B cell (primary cell): ENCODE measurements around the gene PPP4R1. TPM values are rescaled to one million over a fixed set of nuclear protein-coding genes. Genes with fewer than 3 reads are reported as not detected.

Experiments used
- ATAC-seq: fragments of 200-7000 bp; cut with Tn5 transposase; one replicate; pipeline ENCODE4 v1.10.0; 2021; ENCODE audit warnings: low read depth, mild to moderate bottlenecking, moderate number of reproducible peaks, moderate library complexity
- CTCF ChIA-PET: fragments of 350-600 bp; sonication (Branson Sonifier 250); formaldehyde crosslinking; loops from one replicate; lab custom pipeline; 2021; ENCODE audit warnings: antibody characterized with exemption, inconsistent platforms; lab: Charles Lee
- POLR2A ChIA-PET: fragments of 350-600 bp; sonication (Branson Sonifier 250); formaldehyde crosslinking; loops from one replicate; lab custom pipeline; 2021; ENCODE audit warnings: antibody characterized with exemption; lab: Charles Lee
- DNase-seq: peaks from one replicate; pipeline ENCODE4 v3.0.0; 2013
- H2AFZ ChIP-seq: 2 replicates; pipeline ENCODE4 v1.6.1; 2012; ENCODE audit warnings: mild to moderate bottlenecking, low read depth, low read length; ENCODE audit not compliant: insufficient read depth, poor library complexity, severe bottlenecking
- H3K27ac ChIP-seq, 2 donors: 1 replicate in 1 of 2; 2 replicates in 1 of 2; pipeline ENCODE4 v1.5.1; 2012 to 2013; ENCODE audit warnings: low read length in 2 of 2, mild to moderate bottlenecking in 2 of 2, moderate library complexity in 1 of 2
- H3K27me3 ChIP-seq, 4 experiments: fragments of 200-600 bp in 1 of 4; sonication (generic) in 1 of 4; replicated peaks in 1 of 4; 1 replicate in 2 of 4; 2 replicates in 2 of 4; pipeline versions ENCODE4 v1.6.1 to v1.7.0; 2013 to 2016; ENCODE audit warnings: low read length in 3 of 4, mild to moderate bottlenecking in 2 of 4, mixed read lengths in 1 of 4, moderate library complexity in 1 of 4; ENCODE audit not compliant: insufficient read depth in 4 of 4, control insufficient read depth in 3 of 4; ENCODE audit errors: control extremely low read depth in 1 of 4
- H3K36me3 ChIP-seq, 2 experiments: replicated peaks in 1 of 2; 1 replicate in 1 of 2; 2 replicates in 1 of 2; pipeline versions ENCODE4 v1.6.1 to v1.7.1; 2013; ENCODE audit warnings: low read length in 1 of 2; ENCODE audit not compliant: insufficient read depth in 2 of 2, control insufficient read depth in 1 of 2; ENCODE audit errors: control extremely low read depth in 1 of 2, extremely low read depth in 1 of 2
- H3K4me1 ChIP-seq, 2 donors: fragments of 200-600 bp in 1 of 2; sonication (generic) in 1 of 2; 1 replicate in 1 of 2; 2 replicates in 1 of 2; pipeline versions ENCODE4 v1.5.1 to v1.6.1; 2013 to 2017; ENCODE audit warnings: low read length in 2 of 2; ENCODE audit not compliant: control insufficient read depth in 2 of 2, insufficient read depth in 2 of 2
- H3K4me2 ChIP-seq: replicated peaks from 2 replicates; pipeline ENCODE3; 2012; ENCODE audit warnings: mild to moderate bottlenecking, low read depth, low read length; ENCODE audit not compliant: poor library complexity, severe bottlenecking
- H3K4me3 ChIP-seq, 5 experiments: fragments of 200-600 bp in 1 of 5; sonication (generic) in 1 of 5; 1 replicate in 3 of 5; 2 replicates in 2 of 5; pipeline versions ENCODE4 v1.5.1 to v1.7.0; 2011 to 2016; ENCODE audit warnings: low read length in 4 of 5, mild to moderate bottlenecking in 4 of 5, low read depth in 2 of 5, control low read depth in 1 of 5, moderate library complexity in 1 of 5; ENCODE audit not compliant: insufficient read depth in 1 of 5; ENCODE audit errors: control extremely low read depth in 1 of 5, extremely low read depth in 1 of 5
- H3K79me2 ChIP-seq: fragments of 200-600 bp; sonication (generic); one replicate; pipeline ENCODE4 v1.6.0; 2016; ENCODE audit warnings: low read length; ENCODE audit not compliant: control insufficient read depth, insufficient read depth
- H3K9ac ChIP-seq: fragments of 200-600 bp; sonication (generic); 2 replicates; pipeline ENCODE4 v1.6.1; 2017; ENCODE audit warnings: mild to moderate bottlenecking, low read length, moderate library complexity
- H3K9me3 ChIP-seq, 3 donors: one replicate each; pipeline versions ENCODE4 v1.6.1 to v1.7.1; 2013; ENCODE audit warnings: low read length in 2 of 3; ENCODE audit not compliant: control insufficient read depth in 2 of 3, insufficient read depth in 1 of 3; ENCODE audit errors: control extremely low read depth in 1 of 3
- H4K20me1 ChIP-seq: 2 replicates; pipeline ENCODE4 v1.6.0; 2012; ENCODE audit warnings: mild to moderate bottlenecking, low read length; ENCODE audit not compliant: insufficient read depth, control insufficient read depth, poor library complexity, severe bottlenecking
- H3K27ac Mint-ChIP-seq: one replicate; pipeline ENCODE4 v1.8.0; 2021; ENCODE audit warnings: mixed read lengths
- H3K27me3 Mint-ChIP-seq: one replicate; pipeline ENCODE4 v1.8.0; 2021; ENCODE audit warnings: mixed read lengths
- H3K4me1 Mint-ChIP-seq: one replicate; pipeline ENCODE4 v1.8.0; 2021; ENCODE audit warnings: mixed read lengths
- H3K4me3 Mint-ChIP-seq: one replicate; pipeline ENCODE4 v1.8.0; 2021; ENCODE audit warnings: mixed read lengths
- H3K9me3 Mint-ChIP-seq: one replicate; pipeline ENCODE4 v1.8.0; 2022; ENCODE audit warnings: mixed read lengths; ENCODE audit not compliant: insufficient read depth
- CTCF ChIP-seq: fragments of 200-600 bp; IDR thresholded peaks from one replicate; pipeline ENCODE4 v1.8.0; 2022; ENCODE audit warnings: antibody characterized with exemption, mild to moderate bottlenecking
- EZH2 ChIP-seq: IDR thresholded peaks from 2 replicates; pipeline ENCODE4 v1.6.1; 2012; ENCODE audit warnings: borderline replicate concordance, low read depth, mild to moderate bottlenecking, moderate library complexity, low read length; ENCODE audit not compliant: insufficient read depth, poor library complexity, severe bottlenecking
- WGBS: methylation state at CpG from one replicate; pipeline ENCODE4 v1.1.5; 2013; ENCODE audit warnings: missing lambda C conversion rate; ENCODE audit not compliant: insufficient coverage; 5-methylcytosine and 5-hydroxymethylcytosine counted together
- intact Hi-C: fragments of 100-400 bp; cut with micrococcal nuclease; formaldehyde crosslinking; loops from one replicate; pipeline ENCODE4 v1.10.0; 2022
- polyA plus RNA-seq: library from polyadenylated mRNA; depleted of rRNA; stranded (reverse); fragments of >200 nt; gene quantifications from 2 replicates; pipeline ENCODE4 v1.2.3, GENCODE V29; 2012
- total RNA-seq, 2 donors: library from RNA; stranded (reverse); fragments of 120-200 nt in 1 of 2; gene quantifications; 1 replicate in 1 of 2; 2 replicates in 1 of 2; pipeline versions ENCODE4 v1.2.3 to v1.2.4, GENCODE V29; 2013 to 2022

PPP4R1 gene
- total and polyA plus RNA-seq, 2 donors (not counting 1 experiment from before 2014, with no cell fraction given): 33.4 to 57.1 TPM

DNA sequence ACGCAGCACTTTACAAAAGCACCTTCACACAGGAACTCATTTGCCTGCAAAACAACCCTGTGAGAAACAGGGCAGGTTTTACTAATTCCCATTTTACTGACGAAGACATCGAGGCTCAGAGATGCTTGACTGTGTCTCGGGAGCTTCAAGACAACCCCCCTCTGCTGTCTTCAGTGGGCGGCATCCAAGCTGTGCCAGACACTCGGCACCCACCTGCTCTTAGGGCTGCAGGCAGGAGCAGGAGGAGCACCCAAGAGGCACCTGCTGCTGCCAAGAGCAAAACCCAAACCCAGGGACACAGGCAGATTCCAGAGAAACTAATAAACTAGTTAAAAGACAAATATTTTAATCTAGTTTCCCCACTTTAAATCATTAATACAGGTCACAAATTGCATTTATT lies 67.9 kb downstream of the PPP4R1 start:
- no peaks in the 10 kb centered on the region for H3K4me1 Mint-ChIP-seq
- WGBS: 96% methylated on average over 6 of the region's 6 CpGs
- intact Hi-C loops: no loop called here
- ChIA-PET CTCF (no interaction called here), POLR2A (no interaction called here)
- Histone ChIP-seq H3K36me3 (peaks cover 6 to 47% of the 10 kb centered on the region in 2 experiments), H3K27me3 (no peaks in the 10 kb centered on the region), H2AFZ (no peak overlapping the region), H3K4me2 (no peak overlapping the region), H3K79me2 (no peaks in the 10 kb centered on the region), H3K4me1 (no peaks in the 10 kb centered on the region), H3K9ac (no peak overlapping the region), H3K9me3 (no peaks in the 10 kb centered on the region), H3K4me3 (no peak overlapping the region), H3K27ac (no peak overlapping the region), H4K20me1 (no peaks in the 10 kb centered on the region)
- DNase-seq: no peak
- TF ChIP-seq CTCF (no peak), EZH2 (no peak)
- no peaks in the 10 kb centered on the region for H3K27me3 Mint-ChIP-seq
- ATAC-seq: no peak
- no peaks in the 10 kb centered on the region for H3K9me3 Mint-ChIP-seq
- H3K4me3 Mint-ChIP-seq: no peak overlapping the region
- no peak overlapping the region for H3K27ac Mint-ChIP-seq

GRCh38 chr18:9545029-9545428 lies 69.3 kb downstream of the PPP4R1 start:
- intact Hi-C loops: no loop called here

More at GRCh38 chr18:9545029-9545428, 69.3 kb downstream of the PPP4R1 start:
- DNase-seq (no peak), ATAC-seq (no peak)
- no peaks in the 10 kb centered on the region for H3K9me3 ChIP-seq
- no peaks in the 10 kb centered on the region for H3K27me3 ChIP-seq
- H3K9me3 Mint-ChIP-seq: no peaks in the 10 kb centered on the region
- no peaks in the 10 kb centered on the region for H3K4me1 Mint-ChIP-seq
- no peaks in the 10 kb centered on the region for H4K20me1 ChIP-seq
- no peak overlapping the region for H3K4me3 ChIP-seq
- ChIA-PET CTCF (interaction anchor here (0.6 kb wide), 1 partner anchor 69 kb away, joined by 5 read pairs; no protein-coding TSS in a partner anchor), POLR2A (no interaction called here)
- no peaks in the 10 kb centered on the region for H3K79me2 ChIP-seq
- no peaks in the 10 kb centered on the region for H3K27me3 Mint-ChIP-seq
- no peak overlapping the region for H3K27ac ChIP-seq
- TF ChIP-seq CTCF: no peak
- TF ChIP-seq EZH2: no peak
- H3K4me2 ChIP-seq: no peak overlapping the region
- peaks cover 6 to 37% of the 10 kb centered on the region in 2 experiments for H3K36me3 ChIP-seq
- no peak overlapping the region for H2AFZ ChIP-seq
- H3K9ac ChIP-seq: no peak overlapping the region
- no CpG with 5 or more reads among the region's 5 CpGs for WGBS
- no peak overlapping the region for H3K27ac Mint-ChIP-seq
- no peak overlapping the region for H3K4me3 Mint-ChIP-seq
- no peaks in the 10 kb centered on the region for H3K4me1 ChIP-seq
